ENCODE results near the gene QPCTL.
"Not testable (repeated sequence)": the region's sequence is repeated elsewhere in the genome, so short reads cannot be mapped to it uniquely, and the experiment has no call there.

Gene QPCTL

DNA sequence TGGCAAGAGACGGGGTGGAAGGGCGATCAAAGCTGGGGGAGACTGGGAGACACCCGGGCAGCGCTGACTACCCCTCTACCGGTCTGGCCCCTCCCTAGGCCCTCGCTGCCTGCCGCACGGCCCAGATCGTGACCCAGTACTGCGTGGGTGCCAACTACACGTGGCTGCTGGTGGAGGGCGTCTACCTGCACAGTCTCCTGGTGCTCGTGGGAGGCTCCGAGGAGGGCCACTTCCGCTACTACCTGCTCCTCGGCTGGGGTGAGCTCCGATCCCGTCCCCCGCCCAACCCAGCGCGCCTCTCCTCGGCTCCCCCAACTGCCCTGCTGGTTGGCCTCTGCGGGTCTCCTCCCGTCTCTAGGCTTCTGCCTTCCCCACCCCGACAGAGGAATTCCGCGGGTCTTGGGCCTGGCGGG lies 15.6 kb upstream of the QPCTL start:
- no peak for DNase-seq (ENCODE audit: low read depth, low spot score)

DNA sequence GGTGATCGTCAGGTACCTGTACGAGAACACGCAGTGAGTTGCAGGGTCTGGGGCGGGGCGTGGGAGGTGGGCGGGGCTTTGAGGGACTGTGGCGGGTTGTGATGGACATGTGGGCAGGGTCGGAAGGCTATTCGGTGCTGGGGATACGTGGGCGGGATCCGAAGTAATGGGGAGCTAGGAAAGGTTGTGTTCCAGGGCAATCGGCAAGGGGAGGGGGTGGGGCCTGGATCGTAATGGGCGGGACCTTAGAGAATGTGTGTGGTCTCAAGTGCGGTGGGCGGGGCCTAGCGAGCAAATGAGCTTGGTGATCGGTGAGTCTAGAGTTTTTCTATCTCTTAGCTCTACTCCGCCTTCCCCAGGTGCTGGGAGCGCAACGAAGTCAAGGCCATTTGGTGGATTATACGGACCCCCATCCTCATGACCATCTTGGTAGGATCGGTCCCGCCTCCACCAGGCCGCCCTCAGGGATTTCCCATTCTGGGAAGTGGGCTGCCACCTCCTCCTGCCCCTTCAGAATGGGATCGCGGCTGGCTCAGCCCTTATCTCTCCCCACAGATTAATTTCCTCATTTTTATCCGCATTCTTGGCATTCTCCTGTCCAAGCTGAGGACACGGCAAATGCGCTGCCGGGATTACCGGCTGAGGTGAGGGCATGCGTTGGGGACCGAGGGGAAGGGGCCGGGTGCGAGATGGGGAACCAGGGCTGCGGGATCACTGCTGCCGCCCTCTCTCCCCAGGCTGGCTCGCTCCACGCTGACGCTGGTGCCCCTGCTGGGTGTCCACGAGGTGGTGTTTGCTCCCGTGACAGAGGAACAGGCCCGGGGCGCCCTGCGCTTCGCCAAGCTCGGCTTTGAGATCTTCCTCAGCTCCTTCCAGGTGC lies 14.9 kb upstream of the QPCTL start:
- peak; percentile 79 for DNase-seq (ENCODE audit: low read depth, low spot score)

DNA sequence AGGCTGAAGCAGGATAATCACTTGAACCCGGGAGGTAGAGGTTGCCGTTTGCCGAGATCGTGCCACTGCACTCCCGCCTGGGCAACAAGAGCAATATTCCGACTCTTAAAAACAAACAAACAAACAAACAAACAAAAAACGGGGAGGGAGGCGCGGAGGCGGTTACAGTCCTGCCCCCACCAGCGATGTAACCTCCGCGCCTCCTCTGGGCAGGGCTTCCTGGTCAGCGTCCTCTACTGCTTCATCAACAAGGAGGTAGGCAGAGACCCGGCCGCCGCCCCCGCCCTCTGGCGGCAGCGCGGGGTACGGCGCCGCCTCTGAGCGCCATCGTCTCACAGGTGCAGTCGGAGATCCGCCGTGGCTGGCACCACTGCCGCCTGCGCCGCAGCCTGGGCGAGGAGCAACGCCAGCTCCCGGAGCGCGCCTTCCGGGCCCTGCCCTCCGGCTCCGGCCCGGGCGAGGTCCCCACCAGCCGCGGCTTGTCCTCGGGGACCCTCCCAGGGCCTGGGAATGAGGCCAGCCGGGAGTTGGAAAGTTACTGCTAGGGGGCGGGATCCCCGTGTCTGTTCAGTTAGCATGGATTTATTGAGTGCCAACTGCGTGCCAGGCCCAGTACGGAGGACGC lies 11.0 kb upstream of the QPCTL start:
- DNase-seq (ENCODE audit: low read depth, low spot score), result peak; percentile 93

DNA sequence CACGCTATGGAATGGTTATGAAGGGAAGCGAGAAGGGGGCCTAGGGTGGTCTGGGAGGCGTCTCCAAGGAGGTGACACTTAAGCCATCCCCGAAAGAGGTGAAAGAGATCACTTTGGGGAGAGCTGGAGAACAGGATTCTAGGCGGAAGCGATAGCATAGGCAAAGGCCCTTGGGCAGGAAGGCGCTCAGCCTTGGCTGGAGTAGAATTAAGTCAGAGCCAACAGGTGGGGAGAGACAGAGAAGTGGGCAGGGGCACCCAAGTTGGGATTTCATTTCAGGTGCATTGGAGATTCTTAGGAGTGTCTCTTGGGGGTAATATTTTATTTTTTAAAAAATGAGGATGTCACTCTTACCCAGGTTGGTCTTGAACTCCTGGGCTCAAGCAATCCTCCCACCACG lies 10.3 kb upstream of the QPCTL start:
- no peak for DNase-seq (ENCODE audit: low read depth, low spot score)

DNA sequence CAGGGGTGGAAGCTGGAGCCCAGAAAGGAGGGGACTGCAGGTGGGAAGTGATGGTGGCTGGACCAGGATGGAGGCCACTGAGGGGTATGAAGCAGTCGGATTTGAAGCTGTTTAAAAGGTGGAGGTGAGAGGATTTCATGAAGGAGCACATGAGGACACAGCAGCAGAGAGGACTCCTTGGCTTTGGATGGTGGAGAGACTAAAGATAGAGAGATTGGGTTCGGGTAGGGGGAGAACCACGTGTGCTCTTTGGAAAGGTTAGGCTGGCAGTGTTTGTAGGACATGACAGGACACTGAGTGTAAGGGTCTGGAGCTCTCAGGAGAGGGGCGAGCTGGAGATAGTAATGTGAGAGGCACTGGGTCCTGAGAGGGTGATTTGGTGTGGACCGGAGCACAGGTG lies 9.6 kb upstream of the QPCTL start:
- DNase-seq (ENCODE audit: low read depth, low spot score), result no peak

DNA sequence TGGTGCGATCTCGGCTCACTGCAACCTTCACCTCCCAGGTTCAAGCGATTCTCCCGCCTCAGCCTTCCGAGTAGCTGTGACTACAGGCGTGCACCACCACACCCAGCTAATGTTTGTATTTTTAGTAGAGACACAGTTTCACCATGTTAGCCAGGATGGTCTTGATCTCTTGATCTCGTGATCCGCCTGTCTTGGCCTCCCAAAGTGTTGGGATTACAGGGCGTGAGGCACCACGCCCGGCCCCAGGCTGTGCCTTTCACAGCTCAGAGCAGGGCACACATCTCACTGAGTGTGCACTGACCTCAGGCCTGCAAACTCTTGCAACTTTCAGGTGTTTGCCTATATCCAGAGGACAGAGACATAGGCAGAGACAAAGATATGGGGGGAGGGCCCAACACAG lies 7.4 kb upstream of the QPCTL start:
- not testable (repeated sequence) for DNase-seq (ENCODE audit: low read depth, low spot score)

DNA sequence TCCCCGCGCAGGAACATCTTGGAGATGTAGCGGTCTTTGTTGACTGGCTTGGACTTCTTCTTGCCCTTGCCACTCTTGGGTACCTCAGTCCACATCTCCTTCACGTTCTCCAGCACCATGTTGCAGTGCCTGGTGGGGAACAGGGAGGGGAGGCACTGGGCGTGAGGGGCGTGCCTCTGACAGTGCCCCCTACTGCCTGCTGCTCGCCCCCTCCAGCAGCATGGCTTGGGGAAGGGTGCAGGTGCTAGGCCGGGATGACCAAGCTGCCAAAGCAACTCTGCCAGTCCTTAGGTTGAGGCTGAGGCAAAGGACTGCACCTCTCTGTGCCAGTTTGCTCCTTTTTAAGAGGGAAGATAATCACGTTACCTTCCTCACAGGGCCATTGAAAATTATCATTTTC lies 4.9 kb upstream of the QPCTL start:
- no peak for DNase-seq (ENCODE audit: low read depth, low spot score)

DNA sequence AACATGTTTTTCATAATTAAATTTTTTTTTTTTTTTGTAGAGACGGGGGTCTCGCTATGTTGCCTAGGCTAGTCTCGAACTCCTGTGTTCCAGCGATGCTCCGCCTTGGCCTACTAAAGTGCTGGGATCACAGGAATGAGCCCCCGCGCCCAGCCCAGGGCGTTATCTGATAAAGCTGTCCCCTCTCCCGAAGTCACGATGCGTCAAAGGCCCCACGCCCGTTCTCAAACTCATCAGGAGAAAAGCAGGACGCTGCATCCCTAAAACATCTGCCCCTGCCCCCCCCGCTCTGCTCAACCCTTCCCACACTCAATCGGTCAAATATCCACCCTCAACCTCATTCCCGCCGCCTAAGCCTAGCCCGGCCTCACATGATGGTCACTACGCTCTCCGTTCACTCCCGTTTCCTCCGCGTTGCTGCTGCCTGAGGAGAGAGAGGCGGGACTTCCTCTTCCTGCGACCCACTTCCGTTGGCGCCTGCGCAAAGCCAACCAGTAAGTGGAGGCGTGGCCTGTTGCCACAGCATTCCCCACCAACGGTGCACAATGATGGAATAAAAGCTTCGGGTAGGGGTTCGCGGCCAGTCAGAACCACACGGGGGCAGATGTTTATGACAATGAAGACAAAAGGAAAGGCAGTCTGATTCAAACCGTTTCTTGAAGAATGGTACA lies 815 bp upstream of the QPCTL start, which contains the start of gene SNRPD2:
SNRPD2 (minus strand) TSS at position 438 of the 671 bp plus-strand sequence; CDS start at position 373, 65 bp downstream.
- DNase-seq (ENCODE audit: low read depth, low spot score), result peak; percentile 98

DNA sequence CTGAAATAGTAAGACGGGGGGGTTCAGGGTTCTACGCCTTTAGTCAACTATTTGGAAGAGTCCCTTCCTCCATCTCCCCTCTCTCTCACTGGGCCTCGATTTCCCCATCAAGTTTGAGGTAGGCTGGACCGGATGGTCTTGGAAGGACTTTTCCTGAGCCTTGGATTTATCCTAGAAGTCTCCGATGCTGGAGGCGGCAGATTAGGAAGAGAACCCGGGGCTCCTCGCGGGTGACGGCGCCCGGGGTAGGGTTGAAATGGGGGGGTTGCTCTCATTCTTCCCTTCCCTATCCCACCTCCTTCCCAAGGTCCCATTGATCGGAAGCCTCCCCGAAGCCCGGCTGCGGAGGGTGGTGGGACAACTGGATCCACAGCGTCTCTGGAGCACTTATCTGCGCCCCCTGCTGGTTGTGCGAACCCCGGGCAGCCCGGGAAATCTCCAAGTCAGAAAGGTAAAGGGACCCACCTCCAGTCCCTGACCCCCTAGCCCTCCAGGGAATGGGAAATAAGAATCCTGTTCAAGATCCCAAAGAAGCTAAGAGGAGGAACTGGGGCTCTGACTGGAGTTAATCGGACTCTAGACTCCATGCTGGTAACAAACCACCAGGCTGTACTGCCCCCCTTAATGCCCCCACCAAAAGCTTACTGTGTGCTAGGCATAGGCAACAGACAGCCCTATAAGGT lies 781 bp downstream of the QPCTL start:
- DNase-seq (ENCODE audit: low read depth, low spot score), result peak; percentile 86

DNA sequence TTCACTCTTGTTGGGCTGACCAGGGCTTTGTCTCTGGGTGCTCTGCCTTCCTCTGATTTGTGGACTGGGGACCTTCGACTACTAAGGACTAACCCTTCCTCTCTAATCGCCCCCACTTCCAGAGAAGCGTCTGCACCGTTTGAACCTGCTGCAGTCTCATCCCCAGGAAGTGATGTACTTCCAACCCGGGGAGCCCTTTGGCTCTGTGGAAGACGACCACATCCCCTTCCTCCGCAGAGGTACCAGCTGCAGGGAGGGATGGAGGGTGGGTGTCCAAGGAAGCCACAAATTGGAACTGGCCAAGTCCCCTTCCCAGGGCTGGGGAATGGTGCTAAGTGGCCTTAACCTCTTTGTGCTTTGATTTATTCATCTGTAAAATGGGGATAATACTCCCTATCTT lies 9.2 kb downstream of the QPCTL start:
- no peak for DNase-seq (ENCODE audit: low read depth, low spot score)

DNA sequence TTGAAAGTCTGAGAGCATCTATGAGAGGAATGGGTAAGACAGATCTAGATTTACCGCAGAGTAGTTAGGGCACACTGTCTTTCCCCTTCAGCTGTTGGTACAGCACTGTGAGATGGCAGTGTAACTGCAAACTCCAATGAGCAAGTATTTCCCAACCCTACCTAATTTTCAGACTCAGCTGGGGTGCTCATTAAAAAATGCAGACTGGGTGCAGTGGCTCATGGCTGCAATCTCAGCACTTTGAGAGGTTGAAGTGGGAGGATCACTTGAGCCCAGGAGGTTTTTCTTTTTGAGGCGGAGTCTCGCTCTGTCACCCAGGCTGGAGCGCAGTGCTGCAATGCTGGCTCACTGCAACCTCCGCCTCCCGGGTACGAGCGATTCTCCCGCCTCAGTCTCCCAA lies 12.6 kb downstream of the QPCTL start:
- no peak for DNase-seq (ENCODE audit: low read depth, low spot score)

DNA sequence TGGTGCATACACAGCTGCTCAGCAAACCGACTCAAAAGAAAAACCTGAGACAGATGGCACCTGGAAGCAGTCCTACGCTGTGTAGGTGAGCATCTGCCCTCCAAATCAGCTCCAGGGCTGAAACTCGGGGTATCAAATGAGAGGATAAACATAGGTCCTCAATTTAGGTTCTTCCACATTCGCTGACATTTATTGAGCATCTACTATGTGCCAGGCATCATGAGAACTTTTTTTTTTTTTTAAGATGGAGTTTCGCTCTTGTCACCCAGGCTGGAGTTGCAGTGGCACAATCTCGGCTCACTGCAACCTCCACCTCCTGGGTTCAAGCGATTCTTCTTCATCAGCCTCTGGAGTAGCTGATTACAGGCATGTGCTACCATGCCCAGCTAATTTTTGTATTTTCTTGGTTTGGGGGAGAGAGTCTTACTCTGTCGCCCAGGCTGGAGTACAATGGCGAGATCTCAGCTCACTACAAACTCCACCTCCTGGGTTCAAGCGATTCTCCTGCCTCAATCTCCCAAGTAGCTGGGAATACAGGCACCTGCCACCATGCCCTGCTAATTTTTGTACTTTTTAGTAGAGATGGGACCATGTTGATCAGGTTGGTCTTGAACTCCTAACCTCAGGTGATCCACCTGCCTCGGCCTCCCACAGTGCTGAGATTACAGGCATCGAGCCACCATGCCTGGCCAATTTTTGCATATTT lies 13.4 kb downstream of the QPCTL start:
- no peak for DNase-seq (ENCODE audit: low read depth, low spot score)

DNA sequence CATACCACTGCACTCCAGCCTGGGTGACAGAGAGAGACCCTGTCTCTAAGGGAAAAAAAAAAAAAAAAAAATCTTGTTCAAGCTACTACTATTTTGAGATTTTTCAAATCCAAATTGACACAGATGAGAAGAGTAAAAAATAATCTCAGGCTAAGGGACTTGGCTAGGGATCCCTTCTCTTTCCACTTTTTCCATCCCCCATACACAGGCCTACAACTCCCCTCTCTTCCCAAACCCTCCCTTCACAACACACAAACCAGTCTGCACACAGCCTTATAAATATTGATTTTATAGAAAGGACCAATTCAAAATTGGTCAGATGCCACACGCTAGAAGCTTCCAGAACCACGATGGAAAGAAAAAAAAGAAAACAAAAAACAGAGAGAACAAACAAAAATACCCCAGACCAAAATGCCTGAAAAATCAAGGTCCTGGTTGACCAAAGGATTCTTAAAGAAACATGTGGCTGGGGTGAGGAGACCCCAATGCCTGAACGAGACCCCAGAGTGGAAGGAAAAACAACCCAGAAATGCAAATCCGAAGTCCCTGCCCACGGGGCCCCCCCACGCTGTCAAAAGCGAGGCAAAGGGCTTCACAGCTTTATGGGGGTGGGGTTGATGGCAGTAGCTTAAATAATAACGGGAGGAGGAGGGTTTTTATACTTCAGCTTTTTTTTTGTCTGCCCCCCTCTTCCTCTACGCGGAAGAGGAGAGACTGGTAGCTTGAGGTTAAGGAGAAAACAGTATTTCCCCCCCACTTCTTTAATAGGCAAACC lies 18.1 kb downstream of the QPCTL start:
- DNase-seq (ENCODE audit: low read depth, low spot score), result no peak

DNA sequence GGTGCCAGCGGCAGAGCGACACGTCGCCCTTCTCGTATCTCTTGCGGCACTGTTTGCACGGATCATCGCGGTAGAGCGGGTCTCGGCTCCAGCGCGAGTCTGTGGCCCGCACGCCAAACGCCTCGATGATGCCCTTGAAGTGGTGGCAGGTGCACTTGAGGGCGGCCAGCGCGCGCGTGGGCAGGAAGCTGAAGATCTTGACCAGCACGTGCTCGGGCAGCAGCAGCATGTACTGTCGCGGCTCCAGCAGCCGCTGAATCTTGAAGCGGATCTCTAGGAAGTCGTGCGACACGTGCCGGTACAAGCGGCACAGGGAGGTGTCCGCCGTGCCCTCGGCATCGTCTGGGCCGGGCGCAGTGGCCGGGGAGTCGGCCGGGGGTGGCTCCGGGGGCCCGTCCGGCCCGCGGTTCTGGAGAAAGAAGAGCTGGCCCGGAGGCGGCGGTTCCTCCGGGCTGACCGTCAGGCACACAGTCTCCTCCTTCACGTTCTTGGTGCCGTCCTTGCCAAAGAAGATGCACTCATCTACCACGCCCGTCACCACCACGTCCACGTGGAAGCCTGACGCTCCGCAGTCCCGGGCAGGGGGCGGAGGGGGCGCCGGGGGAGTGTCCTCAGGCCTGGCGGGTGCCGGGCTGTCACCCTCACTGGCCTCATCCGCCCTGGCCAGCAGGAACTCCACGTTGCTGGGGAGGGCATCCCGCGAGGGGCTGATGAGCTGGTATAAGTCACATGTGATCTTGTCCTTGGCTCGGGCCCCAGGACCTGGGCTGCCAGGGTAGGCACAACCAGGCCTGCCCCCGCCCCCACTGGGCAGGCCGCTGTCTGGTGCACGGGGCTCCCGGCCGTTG lies 19.6 kb downstream of the QPCTL start:
- no peak for DNase-seq (ENCODE audit: low read depth, low spot score)

DNA sequence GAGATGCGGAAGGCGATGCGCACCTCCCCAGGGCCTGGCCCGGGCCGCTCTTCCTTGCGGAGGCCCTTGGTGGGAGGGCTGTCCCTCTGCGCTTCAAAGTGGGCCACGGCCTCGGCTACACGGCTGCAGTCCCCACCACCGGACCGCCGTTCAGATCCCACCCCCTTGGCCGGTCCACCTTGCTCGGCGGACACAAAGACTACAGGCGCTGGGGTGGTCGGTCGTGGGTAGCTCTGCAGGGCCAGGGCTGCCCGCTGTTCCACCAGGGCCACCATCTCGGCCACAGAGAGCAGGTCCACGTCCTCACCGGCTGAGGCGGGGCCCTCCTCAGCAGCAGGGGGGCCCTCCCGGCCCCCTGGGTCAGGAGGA lies 20.2 kb downstream of the QPCTL start:
- DNase-seq (ENCODE audit: low read depth, low spot score), result no peak

DNA sequence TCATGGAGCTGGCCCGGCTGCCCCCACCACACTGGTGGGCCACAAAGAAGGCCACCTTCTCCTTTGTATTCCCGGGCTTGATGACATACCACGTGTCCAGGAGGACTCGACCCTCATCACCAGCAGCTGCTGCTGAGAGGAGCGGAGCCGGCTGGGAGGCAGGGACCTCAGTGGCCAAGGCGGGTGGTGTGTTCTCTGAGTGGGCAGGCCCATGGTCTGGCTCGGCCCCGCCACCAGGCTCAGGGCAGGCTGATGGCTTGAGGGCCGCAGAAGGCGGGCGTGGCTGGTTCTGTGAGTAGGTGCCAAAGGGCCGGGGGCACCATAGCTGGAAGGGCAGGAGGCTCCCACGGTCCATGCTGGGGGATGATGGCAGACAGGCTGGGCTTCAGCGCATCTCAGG lies 20.7 kb downstream of the QPCTL start:
- DNase-seq (ENCODE audit: low read depth, low spot score), result no peak

DNA sequence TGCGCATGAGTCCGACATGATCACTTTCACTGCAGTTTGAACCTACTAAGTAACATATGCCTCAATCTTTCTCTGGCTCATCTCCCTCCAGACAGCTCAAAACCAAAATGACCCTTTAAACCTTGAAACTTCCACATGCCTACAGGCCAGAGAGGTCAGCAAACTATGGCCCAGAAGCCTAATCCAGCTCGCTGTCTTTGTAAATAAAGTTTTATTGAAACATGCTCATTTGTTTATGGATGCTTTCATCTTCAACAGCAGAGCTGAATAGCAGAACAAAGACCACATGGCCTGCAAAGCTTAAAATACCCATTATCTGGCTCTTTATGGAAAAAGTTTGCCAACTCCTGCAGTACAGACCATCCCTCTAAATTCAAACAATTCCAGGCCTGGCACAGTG lies 22.7 kb downstream of the QPCTL start:
- no peak for DNase-seq (ENCODE audit: low read depth, low spot score)

DNA sequence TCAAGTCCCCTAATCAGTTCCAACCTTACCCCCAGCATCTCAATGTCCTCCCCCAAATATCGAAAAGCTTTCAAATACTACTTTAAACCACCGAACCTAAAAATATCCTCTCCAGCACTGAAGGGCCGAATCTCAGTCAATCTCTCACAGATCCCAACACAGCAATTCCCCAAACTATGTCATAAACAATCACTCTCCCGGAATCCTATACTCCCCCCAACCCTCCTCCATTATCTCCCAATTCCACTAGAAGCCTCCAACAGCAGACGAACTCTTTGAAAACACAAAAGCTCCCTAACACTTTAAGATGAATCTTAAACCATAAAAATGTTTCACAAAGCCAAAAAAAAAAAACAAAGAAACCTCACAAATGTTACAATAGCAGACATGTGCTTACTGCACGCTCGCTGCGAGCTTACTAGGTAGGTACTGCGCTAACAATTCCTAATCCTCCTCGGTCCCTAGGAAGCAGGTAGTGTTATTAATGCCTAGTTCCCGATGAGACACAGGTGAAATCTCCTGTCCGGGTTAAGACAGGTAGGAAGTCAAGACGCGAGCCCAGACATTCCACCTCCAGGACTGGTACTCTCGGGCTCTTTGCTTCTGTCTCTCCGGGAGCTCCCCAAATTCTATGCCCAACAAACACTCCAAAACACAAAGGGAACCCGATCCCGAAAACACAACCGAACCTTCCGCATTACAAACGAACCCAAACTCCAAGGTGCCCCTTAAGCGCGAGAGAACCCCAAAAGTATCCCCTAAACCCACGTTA lies 24.1 kb downstream of the QPCTL start:
- DNase-seq (ENCODE audit: low read depth, low spot score), result peak; percentile 47
